GM06990 (cell line): ENCODE data around the gene AFAP1L1.

Experiments
- DNase-seq: peaks from one replicate; pipeline ENCODE4 v3.0.0-alpha.2; 2011; ENCODE audit not compliant: insufficient read length; ENCODE audit errors: extremely low read depth
- H3K27me3 ChIP-seq: replicated peaks from 2 replicates; pipeline ENCODE4 v1.6.0; 2011; ENCODE audit warnings: low read length; ENCODE audit not compliant: control insufficient read depth, insufficient read depth
- H3K36me3 ChIP-seq: 2 replicates; pipeline ENCODE4 v1.5.1; 2011; ENCODE audit warnings: low read length; ENCODE audit not compliant: control insufficient read depth, insufficient read depth
- H3K4me3 ChIP-seq: replicated peaks from 2 replicates; pipeline ENCODE4 v1.5.1; 2011; ENCODE audit warnings: low read depth, mild to moderate bottlenecking, control low read depth, low read length
- CTCF ChIP-seq: IDR thresholded peaks from 2 replicates; pipeline ENCODE4 v1.5.1; 2011; ENCODE audit warnings: low read length, control low read depth, mild to moderate bottlenecking, inconsistent platforms; ENCODE audit not compliant: insufficient read depth, poor library complexity, severe bottlenecking

AFAP1L1 gene

GRCh38 chr5:149303210-149303609, 31.6 kb downstream of the AFAP1L1 start:
- no peak for TF ChIP-seq CTCF
- Histone ChIP-seq H3K36me3 (no peaks in the 10 kb centered on the region), H3K27me3 (peaks cover 5% of the 10 kb centered on the region), H3K4me3 (no peak overlapping the region)
- no peak for DNase-seq

- no peak overlapping the region for H3K4me3 ChIP-seq
- H3K36me3 ChIP-seq, result no peaks in the 10 kb centered on the region
- DNase-seq, result no peak
- TF ChIP-seq CTCF, result no peak
- peaks cover 5% of the 10 kb centered on the region for H3K27me3 ChIP-seq
These were observed 32.8 kb downstream of the AFAP1L1 start for GRCh38 chr5:149304195-149305078.

GRCh38 chr5:149309354-149309753, 37.7 kb downstream of the AFAP1L1 start:
- H3K27me3 ChIP-seq, result peaks cover 4% of the 10 kb centered on the region
- no peak for TF ChIP-seq CTCF
- no peaks in the 10 kb centered on the region for H3K36me3 ChIP-seq
- no peak for DNase-seq
- no peak overlapping the region for H3K4me3 ChIP-seq

- peaks cover 2% of the 10 kb centered on the region for H3K27me3 ChIP-seq
- no peak for DNase-seq
- no peaks in the 10 kb centered on the region for H3K36me3 ChIP-seq
- TF ChIP-seq CTCF, result no peak
- H3K4me3 ChIP-seq, result no peak overlapping the region
These were observed 38.8 kb downstream of the AFAP1L1 start for GRCh38 chr5:149310488-149310887.

GRCh38 chr5:149310947-149311658, 39.4 kb downstream of the AFAP1L1 start:
- TF ChIP-seq CTCF, result no peak
- H3K4me3 ChIP-seq, result no peak overlapping the region
- no peak for DNase-seq

More at GRCh38 chr5:149310947-149311658, 39.4 kb downstream of the AFAP1L1 start:
- Histone ChIP-seq H3K36me3 (no peaks in the 10 kb centered on the region), H3K27me3 (peaks cover 2% of the 10 kb centered on the region)
